Stomach (tissue), 9 donors: ENCODE data around the gene RFPL4AL1. TPM values are rescaled to one million over a fixed set of nuclear protein-coding genes. Genes with fewer than 3 reads are reported as not detected.
A peak's percentile ranks its signal among the peaks of the same experiment; 100 is the strongest.
"Not testable (repeated sequence)": the region's sequence is repeated elsewhere in the genome, so short reads cannot be mapped to it uniquely, and the experiment has no call there.

Source experiments
- DNase-seq, 2 donors: peaks; one replicate each; pipeline versions ENCODE4 v3.0.0 to v3.0.0-alpha.2; 2013 to 2019
- H3K27ac ChIP-seq, 5 donors: fragments of 200-600 bp in 4 of 5; sonication (generic) in 4 of 5; one replicate each; pipeline ENCODE4 v1.5.1; 2013 to 2019; ENCODE audit warnings: mild to moderate bottlenecking in 1 of 5, moderate library complexity in 1 of 5
- H3K27me3 ChIP-seq, 3 donors: fragments of 200-600 bp; sonication (generic); one replicate each; pipeline ENCODE4 v1.5.1; 2017 to 2019; ENCODE audit warnings: mixed run types in 1 of 3
- H3K36me3 ChIP-seq, 4 donors: fragments of 200-600 bp; sonication (generic); 1 replicate in 3 of 4; 2 replicates in 1 of 4; pipeline ENCODE4 v1.5.1; 2016 to 2019
- H3K4me1 ChIP-seq, 4 donors: fragments of 200-600 bp; sonication (generic); one replicate each; pipeline ENCODE4 v1.5.1; 2016 to 2019
- H3K4me3 ChIP-seq, 4 donors: fragments of 200-600 bp; sonication (generic) in 3 of 4; one replicate each; pipeline ENCODE4 v1.5.1; 2016 to 2019; ENCODE audit warnings: mild to moderate bottlenecking in 1 of 4
- H3K9me3 ChIP-seq, 4 donors: fragments of 200-600 bp; sonication (generic); one replicate each; pipeline ENCODE4 v1.5.1; 2016 to 2019
- EP300 ChIP-seq: sonication (generic); formaldehyde crosslinking; IDR thresholded peaks from one replicate; pipeline ENCODE4 v1.6.1; 2017; ENCODE audit warnings: antibody characterized with exemption
- POLR2A ChIP-seq, 4 donors: fragments of 450-650 bp; IDR thresholded peaks; one replicate each; pipeline ENCODE4 v1.6.1; 2016; ENCODE audit warnings: antibody characterized with exemption in 4 of 4, control low read depth in 2 of 4, mild to moderate bottlenecking in 1 of 4, moderate library complexity in 1 of 4
- POLR2AphosphoS5 ChIP-seq, 3 donors: sonication (generic); formaldehyde crosslinking; IDR thresholded peaks; one replicate each; pipeline ENCODE4 v1.6.1; 2016; ENCODE audit warnings: antibody characterized with exemption in 3 of 3
- whole genome bisulfite sequencing, 5 donors: extraction: QIAGEN DNeasy Blood & Tissue Kit in 3 of 5; methylation state at CpG; one replicate each; pipeline versions ENCODE4 v1.1.5 to v1.1.7; 2013 to 2018; 5-methylcytosine and 5-hydroxymethylcytosine counted together
- intact Hi-C: fragments of 100-400 bp; cut with DNase I; formaldehyde crosslinking; loops from one replicate; pipeline ENCODE4 v1.15.1; 2023; ENCODE audit warnings: low total_unique reads
- polyA plus RNA-seq, 3 donors: library from polyadenylated mRNA; stranded (reverse); fragments of 200-250 nt; gene quantifications; one replicate each; pipeline ENCODE4 v1.2.3, GENCODE V29; 2013
- total RNA-seq, 5 donors: library from RNA; depleted of rRNA; stranded (reverse); fragments of >200 nt; gene quantifications; one replicate each; pipeline versions ENCODE4 v1.1.0 to v1.2.3, GENCODE V29; 2014 to 2016
- TF ChIP-seq, protein P1 (sequence below), 7 experiments: fragments of 450-650 bp in 4 of 7; fragments of 200-600 bp in 3 of 7; sonication (generic) in 3 of 7; IDR thresholded peaks; one replicate each; pipeline ENCODE4 v1.5.1; 2016 to 2019; ENCODE audit warnings: antibody characterized with exemption in 7 of 7, control low read depth in 2 of 7, mild to moderate bottlenecking in 1 of 7
- donor health status: healthy with polysubstance abuse.
- donor health status: Bipolar disorder and iron deficiency.
- donor health status: healthy.

The RFPL4AL1 gene
- total and polyA plus RNA-seq, 8 donors = not detected

- TF ChIP-seq, protein P1, sequence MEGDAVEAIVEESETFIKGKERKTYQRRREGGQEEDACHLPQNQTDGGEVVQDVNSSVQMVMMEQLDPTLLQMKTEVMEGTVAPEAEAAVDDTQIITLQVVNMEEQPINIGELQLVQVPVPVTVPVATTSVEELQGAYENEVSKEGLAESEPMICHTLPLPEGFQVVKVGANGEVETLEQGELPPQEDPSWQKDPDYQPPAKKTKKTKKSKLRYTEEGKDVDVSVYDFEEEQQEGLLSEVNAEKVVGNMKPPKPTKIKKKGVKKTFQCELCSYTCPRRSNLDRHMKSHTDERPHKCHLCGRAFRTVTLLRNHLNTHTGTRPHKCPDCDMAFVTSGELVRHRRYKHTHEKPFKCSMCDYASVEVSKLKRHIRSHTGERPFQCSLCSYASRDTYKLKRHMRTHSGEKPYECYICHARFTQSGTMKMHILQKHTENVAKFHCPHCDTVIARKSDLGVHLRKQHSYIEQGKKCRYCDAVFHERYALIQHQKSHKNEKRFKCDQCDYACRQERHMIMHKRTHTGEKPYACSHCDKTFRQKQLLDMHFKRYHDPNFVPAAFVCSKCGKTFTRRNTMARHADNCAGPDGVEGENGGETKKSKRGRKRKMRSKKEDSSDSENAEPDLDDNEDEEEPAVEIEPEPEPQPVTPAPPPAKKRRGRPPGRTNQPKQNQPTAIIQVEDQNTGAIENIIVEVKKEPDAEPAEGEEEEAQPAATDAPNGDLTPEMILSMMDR (IDR thresholded peaks at IDR 0.05) = no peak
- TF ChIP-seq EP300 = no peak
- TF ChIP-seq POLR2A (IDR thresholded peaks at IDR 0.05) = no peak
- no peak for TF ChIP-seq POLR2AphosphoS5 (IDR thresholded peaks at IDR 0.05)
- H3K27me3 ChIP-seq = no peaks in the 10 kb centered on the region
- H3K36me3 ChIP-seq = no peaks in the 10 kb centered on the region
- H3K4me1 ChIP-seq = no peaks in the 10 kb centered on the region
- 88 to 95% (median 92%) methylated on average over 3 of the region's 3 CpGs for WGBS, 5 donors
- intact Hi-C loops = no loop called here
- no peak within 1 kb of the TSS for H3K27ac ChIP-seq
- H3K4me3 ChIP-seq = no peak within 1 kb of the TSS
- H3K9me3 ChIP-seq = no peaks in the 10 kb centered on the region
- DNase-seq = no peak
Observed at GRCh38 chr19:55738302-55738701, 30.6 kb upstream of the RFPL4AL1 start, which contains the start of gene NLRP9. Gene NLRP9 (minus strand): TSS chr19:55738402. CDS start chr19:55738374, 28 bp downstream.

DNA sequence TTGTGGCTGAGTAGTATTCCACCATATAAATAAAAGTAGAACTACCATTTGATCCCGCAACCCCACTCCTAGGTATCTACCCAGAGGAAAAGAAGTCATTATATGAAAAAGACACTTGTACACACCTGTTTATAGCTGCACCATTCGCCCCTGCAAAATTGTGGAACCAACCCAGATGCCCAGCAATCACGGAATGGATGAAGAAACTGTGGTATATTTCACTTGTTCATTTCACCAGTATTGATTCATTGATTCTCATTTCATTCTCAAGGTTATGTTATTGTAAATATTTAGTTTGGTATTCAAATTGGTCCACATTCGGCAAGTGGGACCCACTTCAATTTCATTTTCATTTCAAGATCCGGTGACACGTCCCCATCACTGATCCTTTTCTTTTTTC is 18.2 kb upstream of the RFPL4AL1 start:
- Histone ChIP-seq H3K27ac (no peak overlapping the region), H3K9me3 (no peaks in the 10 kb centered on the region), H3K4me3 (no peak overlapping the region), H3K4me1 (no peaks in the 10 kb centered on the region), H3K36me3 (no peaks in the 10 kb centered on the region), H3K27me3 (no peaks in the 10 kb centered on the region)
- WGBS, 5 donors = 88 to 95% (median 91%) methylated on average over 6 of the region's 6 CpGs
- intact Hi-C loops = no loop called here
- TF ChIP-seq POLR2AphosphoS5 (IDR thresholded peaks at IDR 0.05) (no peak), POLR2A (IDR thresholded peaks at IDR 0.05) (no peak)
- DNase-seq = no peak

DNA sequence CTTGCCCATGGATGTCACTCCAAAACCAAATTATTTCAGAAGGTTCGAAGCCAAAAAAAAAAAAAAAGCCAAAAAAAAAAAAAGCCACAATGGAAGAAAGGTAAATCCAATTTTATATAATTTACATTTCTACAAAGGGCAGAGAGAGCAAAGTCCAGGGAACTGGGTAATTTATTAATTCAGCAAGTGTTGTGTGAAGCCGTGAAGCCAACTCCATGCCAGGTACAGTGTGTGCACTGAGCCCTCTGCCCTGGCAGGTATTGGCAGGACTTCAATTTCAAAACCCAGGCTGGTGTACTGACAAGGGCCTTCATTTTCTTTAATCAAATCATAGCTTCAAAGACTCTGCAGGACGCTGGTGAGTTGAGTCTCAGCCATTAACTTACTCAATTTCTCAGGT is 15.5 kb upstream of the RFPL4AL1 start:
- Histone ChIP-seq H3K27ac (no peak overlapping the region), H3K27me3 (peaks cover 0 to 4% (median 0%) of the 10 kb centered on the region in 3 donors), H3K36me3 (no peaks in the 10 kb centered on the region), H3K4me3 (no peak overlapping the region), H3K9me3 (peaks cover 0 to 6% (median 0%) of the 10 kb centered on the region in 4 donors), H3K4me1 (no peaks in the 10 kb centered on the region)
- DNase-seq = peak; percentile 27 to 72
- WGBS, 5 donors = 20 to 40% (median 28%) methylated on average over 3 of the region's 3 CpGs
- TF ChIP-seq POLR2AphosphoS5 (IDR thresholded peaks at IDR 0.05) = peak in 1 of 3 donors; percentile 14
- no peak for TF ChIP-seq POLR2A (IDR thresholded peaks at IDR 0.05)
- intact Hi-C loops = no loop called here

GRCh38 chr19:55756808-55757207 is 12.1 kb upstream of the RFPL4AL1 start:
- H3K36me3 ChIP-seq, H3K4me1 ChIP-seq, DNase-seq, H3K27ac ChIP-seq, H3K27me3 ChIP-seq, H3K4me3 ChIP-seq, H3K9me3 ChIP-seq, intact Hi-C loops: not testable (repeated sequence)
- 71 to 84% (median 81%) methylated on average over 4 of the region's 4 CpGs for WGBS, 5 donors

GRCh38 chr19:55758797-55759196 is 10.1 kb upstream of the RFPL4AL1 start, which contains the start of gene RFPL4A:
Gene RFPL4A (plus strand): TSS chr19:55759097. CDS start chr19:55761801, 2,704 bp downstream.
- H3K27me3 ChIP-seq, H3K4me3 ChIP-seq, DNase-seq, intact Hi-C loops, H3K27ac ChIP-seq, H3K36me3 ChIP-seq, H3K4me1 ChIP-seq, H3K9me3 ChIP-seq: not testable (repeated sequence)
- 83 to 95% (median 93%) methylated on average over 2 to 3 of the region's 3 CpGs for WGBS, 5 donors

GRCh38 chr19:55766466-55766865 is 2.5 kb upstream of the RFPL4AL1 start:
- no peaks in the 10 kb centered on the region for H3K4me1 ChIP-seq
- DNase-seq = no peak
- H3K9me3 ChIP-seq = peaks cover 0 to 13% (median 2%) of the 10 kb centered on the region in 4 donors
- peaks cover 0 to 41% (median 0%) of the 10 kb centered on the region in 3 donors for H3K27me3 ChIP-seq
- H3K27ac ChIP-seq = no peak overlapping the region
- 59 to 82% (median 66%) methylated on average over 6 to 7 of the region's 7 CpGs for WGBS, 5 donors
- intact Hi-C loops = no loop called here
- H3K36me3 ChIP-seq = no peaks in the 10 kb centered on the region
- no peak for TF ChIP-seq POLR2AphosphoS5 (IDR thresholded peaks at IDR 0.05)
- no peak for TF ChIP-seq EP300
- TF ChIP-seq, protein P1 (IDR thresholded peaks at IDR 0.05) = no peak
- TF ChIP-seq POLR2A (IDR thresholded peaks at IDR 0.05) = no peak
- no peak overlapping the region for H3K4me3 ChIP-seq

DNA sequence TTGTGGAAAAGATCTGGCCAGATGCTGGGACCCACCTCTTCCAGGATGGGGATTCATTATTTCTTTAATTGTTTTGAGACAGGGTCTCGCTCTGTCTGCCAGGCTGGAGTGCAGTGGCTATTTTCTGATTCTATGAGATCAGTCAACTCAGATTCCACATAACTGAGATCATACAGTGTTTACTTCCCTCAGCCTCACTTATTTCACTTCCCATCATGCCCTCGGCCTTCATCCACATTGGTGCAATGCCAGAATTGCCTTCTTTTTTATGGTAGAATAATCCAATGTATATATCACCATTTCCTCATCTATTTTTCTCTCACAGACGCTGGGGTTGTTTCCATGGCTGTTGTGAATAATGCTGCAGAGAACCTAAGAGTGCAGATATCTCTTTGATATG is 714 bp downstream of the RFPL4AL1 start:
- DNase-seq, H3K36me3 ChIP-seq, H3K4me3 ChIP-seq, H3K27ac ChIP-seq, intact Hi-C loops, H3K4me1 ChIP-seq: not testable (repeated sequence)
- Histone ChIP-seq H3K27me3 (peaks cover 0 to 40% (median 0%) of the 10 kb centered on the region in 3 donors), H3K9me3 (peaks cover 0 to 13% (median 2%) of the 10 kb centered on the region in 4 donors)
- WGBS, 5 donors = 36 to 59% (median 51%) methylated on average over 2 to 3 of the region's 3 CpGs
